Cardiac muscle cell (in vitro differentiated cells and primary cell): Measurements from ENCODE around the gene FAM187B. TPM values are rescaled to one million over a fixed set of nuclear protein-coding genes. Genes with fewer than 3 reads are reported as not detected.
A peak's percentile ranks its signal among the peaks of the same experiment; 100 is the strongest.

ENCODE experiments used
- DNase-seq, 2 donors: peaks; one replicate each; pipeline versions ENCODE4 v3.0.0 to v3.0.0-alpha.2; 2010 to 2017; ENCODE audit warnings: low read depth in 1 of 2, low spot score in 1 of 2
- H3K27ac ChIP-seq: fragments of 200-600 bp; sonication (generic); 2 replicates; pipeline ENCODE4 v1.5.1; 2016
- H3K27me3 ChIP-seq: fragments of 200-600 bp; sonication (generic); 2 replicates; pipeline ENCODE4 v1.6.0; 2016; ENCODE audit warnings: control low read depth
- H3K36me3 ChIP-seq: fragments of 200-600 bp; sonication (generic); 2 replicates; pipeline ENCODE4 v1.5.1; 2016; ENCODE audit warnings: control low read depth
- H3K4me1 ChIP-seq: fragments of 200-600 bp; sonication (generic); 2 replicates; pipeline ENCODE4 v1.8.1; 2017; ENCODE audit warnings: low read depth, mild to moderate bottlenecking, mixed run types
- H3K4me3 ChIP-seq: fragments of 200-600 bp; sonication (generic); 2 replicates; pipeline ENCODE4 v1.5.1; 2016; ENCODE audit warnings: mild to moderate bottlenecking
- H3K9me3 ChIP-seq: fragments of 200-600 bp; sonication (generic); 2 replicates; pipeline ENCODE4 v1.5.1; 2017; ENCODE audit warnings: low read depth, mild to moderate bottlenecking, control low read depth
- polyA plus RNA-seq: library from polyadenylated mRNA; unstranded; fragments of >200 nt; fragmentation: Nextera tagmentation; extraction: Ambion mirVana; gene quantifications from 2 replicates; pipeline ENCODE4 v1.2.1, GENCODE V29; 2016
- total RNA-seq: library from RNA; depleted of rRNA; stranded (reverse); fragments of >200 nt; gene quantifications from 2 replicates; pipeline ENCODE4 v1.2.3, GENCODE V29; 2016
- TF ChIP-seq, protein P1 (sequence below): IDR thresholded peaks from 2 replicates; pipeline ENCODE4 v1.5.1; 2012; ENCODE audit warnings: low read depth, mild to moderate bottlenecking, low read length

FAM187B gene
- total and polyA plus RNA-seq, 2 experiments from 2014 or later = not detected

DNA sequence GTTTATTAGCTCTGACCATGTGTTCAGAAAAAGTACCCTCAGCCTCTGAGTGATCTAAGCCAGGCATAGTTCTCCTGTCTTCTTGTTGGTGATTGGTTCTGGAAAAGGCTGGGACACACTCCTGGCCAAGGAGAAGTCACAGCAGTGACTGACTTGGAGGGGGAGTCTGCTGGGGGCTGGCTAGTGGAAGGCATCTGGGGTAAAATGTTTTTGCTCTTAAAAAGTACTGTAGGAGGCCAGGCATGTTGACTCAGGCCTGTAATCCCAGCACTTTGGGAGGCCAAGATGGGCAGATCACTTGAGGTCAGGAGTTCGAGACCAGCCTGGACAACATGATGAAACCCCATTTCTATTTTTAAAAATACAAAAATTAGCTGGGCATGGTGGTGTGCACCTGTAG, 21.7 kb downstream of the FAM187B start:
- Histone ChIP-seq H3K27ac (no peak overlapping the region), H3K4me3 (no peak overlapping the region), H3K36me3 (no peaks in the 10 kb centered on the region), H3K4me1 (peaks cover 15% of the 10 kb centered on the region), H3K27me3 (no peaks in the 10 kb centered on the region), H3K9me3 (no peaks in the 10 kb centered on the region)
- DNase-seq = no peak
- TF ChIP-seq, protein P1, sequence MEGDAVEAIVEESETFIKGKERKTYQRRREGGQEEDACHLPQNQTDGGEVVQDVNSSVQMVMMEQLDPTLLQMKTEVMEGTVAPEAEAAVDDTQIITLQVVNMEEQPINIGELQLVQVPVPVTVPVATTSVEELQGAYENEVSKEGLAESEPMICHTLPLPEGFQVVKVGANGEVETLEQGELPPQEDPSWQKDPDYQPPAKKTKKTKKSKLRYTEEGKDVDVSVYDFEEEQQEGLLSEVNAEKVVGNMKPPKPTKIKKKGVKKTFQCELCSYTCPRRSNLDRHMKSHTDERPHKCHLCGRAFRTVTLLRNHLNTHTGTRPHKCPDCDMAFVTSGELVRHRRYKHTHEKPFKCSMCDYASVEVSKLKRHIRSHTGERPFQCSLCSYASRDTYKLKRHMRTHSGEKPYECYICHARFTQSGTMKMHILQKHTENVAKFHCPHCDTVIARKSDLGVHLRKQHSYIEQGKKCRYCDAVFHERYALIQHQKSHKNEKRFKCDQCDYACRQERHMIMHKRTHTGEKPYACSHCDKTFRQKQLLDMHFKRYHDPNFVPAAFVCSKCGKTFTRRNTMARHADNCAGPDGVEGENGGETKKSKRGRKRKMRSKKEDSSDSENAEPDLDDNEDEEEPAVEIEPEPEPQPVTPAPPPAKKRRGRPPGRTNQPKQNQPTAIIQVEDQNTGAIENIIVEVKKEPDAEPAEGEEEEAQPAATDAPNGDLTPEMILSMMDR = no peak

DNA sequence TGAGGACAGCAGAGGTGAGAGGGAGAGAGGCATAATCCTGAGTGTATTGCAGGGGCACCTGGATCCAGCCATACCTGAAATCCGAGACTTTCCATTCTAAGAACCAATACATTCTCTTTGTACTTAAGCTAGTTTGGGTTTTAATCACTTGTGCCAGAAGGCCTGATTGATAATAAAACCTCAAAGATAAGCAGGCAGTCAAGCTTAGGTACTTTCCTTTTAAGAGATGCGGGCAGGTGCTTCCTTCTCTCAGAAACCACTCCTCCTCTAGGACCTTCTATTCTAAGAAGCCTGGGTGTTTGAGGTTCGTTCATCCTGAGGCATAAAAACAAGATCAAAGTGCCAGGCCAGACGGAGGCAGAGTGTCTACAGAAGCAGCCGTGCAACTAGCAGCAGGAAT, 22.2 kb downstream of the FAM187B start:
- no peaks in the 10 kb centered on the region for H3K9me3 ChIP-seq
- DNase-seq = no peak
- no peaks in the 10 kb centered on the region for H3K36me3 ChIP-seq
- no peaks in the 10 kb centered on the region for H3K27me3 ChIP-seq
- H3K4me1 ChIP-seq = peaks cover 15% of the 10 kb centered on the region
- no peak overlapping the region for H3K4me3 ChIP-seq
- no peak overlapping the region for H3K27ac ChIP-seq
- TF ChIP-seq, protein P1 = no peak

DNA sequence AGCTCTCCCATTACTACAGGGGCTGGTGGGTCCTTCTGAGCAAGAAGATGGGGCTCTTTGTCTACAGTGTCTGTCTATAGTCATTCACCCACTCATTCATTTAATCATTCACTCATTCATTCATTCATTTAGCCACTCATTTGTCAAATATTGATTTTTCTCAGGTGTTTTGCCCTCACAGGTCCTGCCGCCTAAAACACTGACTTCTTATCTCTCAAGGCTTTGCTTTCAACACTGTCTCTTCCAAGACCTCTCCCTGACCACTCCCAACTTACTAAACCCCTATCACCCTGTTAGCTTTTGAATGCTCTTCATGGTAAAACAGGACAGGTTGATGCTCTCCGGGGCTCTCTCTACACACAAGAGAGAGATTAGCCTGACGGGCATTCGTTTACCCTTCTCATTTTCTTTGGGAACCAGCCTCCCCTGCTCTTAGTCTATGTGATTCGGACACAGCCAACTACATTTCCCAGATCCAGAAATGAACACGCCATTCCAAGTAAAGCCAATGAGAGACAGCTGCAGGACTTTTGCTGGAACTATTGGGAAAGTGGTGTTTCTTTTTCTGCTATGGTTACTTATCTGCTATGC, 22.7 kb downstream of the FAM187B start:
- no peaks in the 10 kb centered on the region for H3K27me3 ChIP-seq
- peaks cover 15% of the 10 kb centered on the region for H3K4me1 ChIP-seq
- no peaks in the 10 kb centered on the region for H3K9me3 ChIP-seq
- no peak for DNase-seq
- H3K36me3 ChIP-seq = no peaks in the 10 kb centered on the region
- TF ChIP-seq, protein P1 = no peak
- no peak overlapping the region for H3K27ac ChIP-seq
- no peak overlapping the region for H3K4me3 ChIP-seq

DNA sequence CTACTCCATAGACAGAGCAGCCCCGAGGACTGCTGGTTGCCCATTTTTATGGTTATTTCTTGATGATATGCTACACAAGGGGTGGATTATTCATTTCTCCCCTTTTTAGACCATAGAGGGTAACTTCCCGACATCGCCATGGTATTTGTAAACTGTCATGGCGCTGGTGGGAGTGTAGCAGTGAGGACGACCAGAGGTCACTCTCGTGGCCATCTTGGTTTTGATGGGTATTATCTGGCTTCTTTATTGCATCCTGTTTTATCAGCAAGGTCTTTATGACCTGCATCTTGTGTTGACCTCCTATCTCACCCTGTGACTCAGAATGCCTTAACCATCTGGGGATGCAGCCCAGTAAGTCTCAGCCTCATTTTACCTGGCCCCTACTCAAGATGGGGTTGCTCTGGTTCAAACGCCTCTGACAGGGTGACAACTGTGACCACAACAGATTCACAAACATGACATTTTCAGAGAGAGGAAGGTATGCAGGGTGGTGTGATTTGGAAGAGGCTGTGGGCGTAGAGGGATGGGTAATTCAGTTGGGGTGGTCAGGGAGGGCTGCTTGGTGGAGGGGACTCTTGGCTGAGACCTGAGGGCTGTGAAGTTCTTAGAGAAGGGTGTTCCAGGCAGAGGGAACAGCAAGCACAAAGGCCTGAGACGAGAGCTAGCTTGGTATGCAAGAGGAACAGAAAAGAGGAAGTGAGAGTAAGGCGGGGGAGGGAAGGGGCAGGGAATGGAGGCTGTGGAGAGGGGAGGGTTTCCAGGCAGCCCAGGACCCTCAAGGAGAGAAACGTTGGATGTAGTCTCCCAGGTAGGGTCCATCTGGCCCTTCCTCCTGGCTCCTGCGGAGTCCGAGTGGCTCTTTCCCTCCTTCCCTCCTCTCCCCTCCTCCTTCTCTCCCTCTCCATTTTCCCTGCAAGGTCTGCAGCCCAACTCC, 23.5 kb downstream of the FAM187B start:
- Histone ChIP-seq H3K27ac (no peak overlapping the region), H3K4me3 (no peak overlapping the region), H3K4me1 (peaks cover 15% of the 10 kb centered on the region), H3K27me3 (no peaks in the 10 kb centered on the region), H3K9me3 (no peaks in the 10 kb centered on the region), H3K36me3 (no peaks in the 10 kb centered on the region)
- no peak for DNase-seq
- TF ChIP-seq, protein P1 = no peak

DNA sequence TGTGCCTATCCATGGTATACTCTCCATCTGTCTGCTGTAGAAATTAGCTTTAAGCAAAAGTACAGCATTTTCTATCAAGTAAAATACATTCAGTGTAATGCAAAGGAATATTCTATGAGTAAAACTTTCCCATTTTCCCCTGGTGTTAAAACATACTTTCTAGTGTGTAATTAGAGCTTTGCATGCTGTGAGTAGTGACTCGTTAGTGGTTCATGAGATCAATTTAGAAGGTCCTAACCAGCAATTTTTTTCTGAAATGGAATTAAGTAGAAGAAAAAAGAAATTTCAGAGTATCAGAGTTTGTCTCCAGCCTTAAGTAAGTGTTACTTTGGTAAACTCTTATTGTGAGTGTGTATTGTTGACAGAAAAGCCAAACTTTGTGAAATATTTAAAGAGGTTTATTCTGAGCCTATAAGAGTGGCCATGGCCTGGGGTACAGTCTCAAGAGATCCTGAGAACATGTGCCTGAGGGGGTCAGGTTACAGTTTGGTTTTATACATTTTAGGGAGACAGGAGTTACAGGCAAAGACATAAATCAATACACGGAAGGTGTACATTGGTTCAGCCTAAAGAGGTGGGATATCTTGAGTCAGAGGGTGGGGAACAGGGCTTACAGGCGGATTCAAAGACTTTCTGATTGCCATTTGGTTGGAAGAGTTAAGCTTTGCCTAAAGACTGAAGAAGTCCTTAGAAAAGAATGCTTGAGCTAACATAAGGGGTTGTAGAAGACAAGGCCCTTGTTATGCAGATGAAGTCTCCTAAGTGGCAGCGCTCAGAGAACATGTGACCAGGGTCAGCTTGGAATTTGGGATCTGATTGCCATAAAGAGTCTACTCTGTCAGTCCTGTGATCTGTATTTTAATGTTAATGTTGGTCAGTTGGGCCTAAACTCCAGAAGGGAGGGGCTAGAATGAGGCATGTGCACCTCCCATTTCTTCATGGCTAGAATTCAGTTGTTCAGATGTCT, 25.5 kb downstream of the FAM187B start:
- no peaks in the 10 kb centered on the region for H3K36me3 ChIP-seq
- H3K27me3 ChIP-seq = no peaks in the 10 kb centered on the region
- no peaks in the 10 kb centered on the region for H3K9me3 ChIP-seq
- H3K4me3 ChIP-seq = no peak overlapping the region
- H3K27ac ChIP-seq = peak overlapping the region; percentile 52
- peak in 1 of 2 donors; percentile 35 for DNase-seq
- TF ChIP-seq, protein P1 = no peak
- peaks cover 15% of the 10 kb centered on the region for H3K4me1 ChIP-seq
